IPS-18c (cell line): ENCODE results near the gene CDK8.

Experiments
- H3K4me3 ChIP-seq: 2 replicates; pipeline ENCODE4 v1.7.0; 2013; ENCODE audit warnings: low read depth, mild to moderate bottlenecking, low read length, moderate library complexity; ENCODE audit not compliant: insufficient read depth
- H3K9me3 ChIP-seq: one replicate; pipeline ENCODE4 v1.6.1; 2013; ENCODE audit warnings: mild to moderate bottlenecking, low read length, moderate library complexity; ENCODE audit not compliant: control insufficient read depth, insufficient read depth

The CDK8 gene

GRCh38 chr13:26340807-26341206 is 86.9 kb downstream of the CDK8 start:
- H3K4me3 ChIP-seq, result no peak overlapping the region

GRCh38 chr13:26342898-26343297 is 89.0 kb downstream of the CDK8 start:
- no peaks in the 10 kb centered on the region for H3K9me3 ChIP-seq
- H3K4me3 ChIP-seq, result no peak overlapping the region

More at GRCh38 chr13:26340807-26341206, 86.9 kb downstream of the CDK8 start:
- no peaks in the 10 kb centered on the region for H3K9me3 ChIP-seq

DNA sequence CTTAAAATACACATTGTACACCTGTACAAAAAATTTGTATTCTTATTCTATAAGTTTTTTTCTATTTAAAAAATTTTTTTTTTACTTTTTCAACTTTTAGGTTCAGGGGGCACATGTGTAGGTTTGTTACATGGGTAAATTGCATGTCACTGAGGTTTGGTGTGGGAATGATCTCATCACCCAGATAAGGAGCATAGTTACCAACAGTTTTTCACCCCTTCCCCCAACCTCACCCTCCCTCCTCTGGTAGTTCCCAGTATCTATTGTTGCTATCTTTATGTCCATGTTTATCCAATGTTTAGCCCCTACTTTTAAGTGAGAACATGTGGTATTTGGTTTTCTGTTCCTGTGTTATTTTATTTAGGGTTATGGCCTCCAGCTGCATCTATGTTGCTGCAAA is 89.9 kb downstream of the CDK8 start:
- H3K4me3 ChIP-seq, result no peak overlapping the region
- H3K9me3 ChIP-seq, result no peaks in the 10 kb centered on the region

DNA sequence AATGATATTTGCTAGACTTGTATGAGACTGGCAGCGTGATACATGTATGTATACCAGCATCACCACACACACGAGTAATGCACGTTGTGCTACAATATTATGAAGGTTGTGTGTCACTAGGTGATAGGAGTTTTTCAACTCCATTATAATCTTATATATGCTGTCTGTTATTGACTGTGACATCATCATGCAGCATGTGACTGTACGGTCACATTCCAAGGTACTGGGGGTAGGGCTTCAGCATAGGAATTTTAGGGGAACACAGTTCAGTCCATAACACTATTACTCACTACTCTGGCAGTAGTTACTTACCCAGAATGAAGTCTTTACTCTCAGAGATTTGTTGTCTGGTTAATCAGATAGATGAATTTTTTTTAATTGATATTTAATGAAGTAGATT is 91.1 kb downstream of the CDK8 start:
- no peak overlapping the region for H3K4me3 ChIP-seq
- no peaks in the 10 kb centered on the region for H3K9me3 ChIP-seq

GRCh38 chr13:26348966-26349365 is 95.0 kb downstream of the CDK8 start:
- H3K9me3 ChIP-seq, result no peaks in the 10 kb centered on the region
- H3K4me3 ChIP-seq, result no peak overlapping the region

GRCh38 chr13:26362261-26362660 is 108.3 kb downstream of the CDK8 start:
- Histone ChIP-seq H3K9me3 (no peaks in the 10 kb centered on the region), H3K4me3 (no peak overlapping the region)

DNA sequence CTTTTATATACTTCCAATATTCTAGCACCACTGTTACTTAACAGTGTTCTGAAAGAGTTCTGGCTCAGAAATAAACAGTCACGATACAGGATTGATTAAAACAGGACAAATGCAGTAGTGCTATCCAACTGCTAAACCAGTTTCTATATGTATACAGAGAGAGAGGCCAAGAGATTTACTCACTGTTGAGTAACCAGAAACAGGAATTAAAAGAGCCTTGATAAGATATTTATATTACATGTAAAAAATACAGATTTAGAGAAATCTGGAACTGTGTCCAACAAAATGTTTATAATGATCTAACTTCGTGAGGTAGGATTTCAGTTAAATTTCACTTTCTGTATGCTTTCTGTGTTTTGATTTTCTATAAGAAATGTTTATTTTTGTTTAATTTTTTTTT is 116.6 kb downstream of the CDK8 start:
- no peak overlapping the region for H3K4me3 ChIP-seq
- H3K9me3 ChIP-seq, result no peaks in the 10 kb centered on the region

DNA sequence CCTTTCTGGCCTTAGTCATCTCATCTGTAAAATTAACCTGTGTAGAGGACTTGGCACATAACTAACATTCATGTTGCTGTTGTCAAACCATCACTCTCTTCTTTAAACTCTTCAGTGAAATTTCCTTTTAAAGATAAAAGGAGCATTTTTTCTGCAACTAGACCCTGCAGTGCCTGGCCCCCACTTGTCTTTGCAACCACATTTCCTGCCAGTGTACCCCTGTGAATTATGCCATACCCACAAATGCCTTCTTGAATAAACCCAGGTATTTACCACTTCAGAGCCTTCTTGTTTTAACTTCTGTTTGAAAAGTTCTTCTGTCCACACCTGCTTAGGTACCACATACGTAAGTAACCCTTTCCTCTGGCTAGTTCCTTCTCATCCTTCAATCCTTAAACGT is 118.8 kb downstream of the CDK8 start:
- Histone ChIP-seq H3K9me3 (no peaks in the 10 kb centered on the region), H3K4me3 (no peak overlapping the region)

- H3K4me3 ChIP-seq, result no peak overlapping the region
Observed at GRCh38 chr13:26376430-26376829, 122.5 kb downstream of the CDK8 start.

DNA sequence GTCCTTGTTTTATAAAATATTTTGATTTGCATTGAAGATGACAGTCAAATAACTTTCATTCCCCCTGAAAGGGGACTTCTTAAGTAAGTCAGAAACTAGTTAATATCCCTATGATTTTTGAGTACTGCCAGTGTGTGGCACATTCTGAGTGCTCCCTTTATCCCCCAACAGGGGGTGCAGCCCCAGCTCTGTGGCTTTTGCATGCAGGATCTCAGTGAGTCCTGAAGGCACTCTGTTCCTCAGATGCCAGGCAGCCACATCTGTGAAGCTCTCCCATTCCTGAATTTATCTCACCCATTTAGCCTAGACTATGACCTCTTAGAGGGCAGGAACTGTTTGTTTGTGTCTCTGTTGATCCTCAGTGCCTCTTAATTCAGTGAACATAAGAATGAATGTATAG is 123.1 kb downstream of the CDK8 start:
- Histone ChIP-seq H3K4me3 (no peak overlapping the region), H3K9me3 (no peaks in the 10 kb centered on the region)

More at GRCh38 chr13:26376430-26376829, 122.5 kb downstream of the CDK8 start:
- no peaks in the 10 kb centered on the region for H3K9me3 ChIP-seq

GRCh38 chr13:26378116-26378515 is 124.2 kb downstream of the CDK8 start:
- Histone ChIP-seq H3K9me3 (no peaks in the 10 kb centered on the region), H3K4me3 (no peak overlapping the region)

GRCh38 chr13:26379831-26380230 is 125.9 kb downstream of the CDK8 start:
- no peak overlapping the region for H3K4me3 ChIP-seq
- H3K9me3 ChIP-seq, result no peaks in the 10 kb centered on the region

DNA sequence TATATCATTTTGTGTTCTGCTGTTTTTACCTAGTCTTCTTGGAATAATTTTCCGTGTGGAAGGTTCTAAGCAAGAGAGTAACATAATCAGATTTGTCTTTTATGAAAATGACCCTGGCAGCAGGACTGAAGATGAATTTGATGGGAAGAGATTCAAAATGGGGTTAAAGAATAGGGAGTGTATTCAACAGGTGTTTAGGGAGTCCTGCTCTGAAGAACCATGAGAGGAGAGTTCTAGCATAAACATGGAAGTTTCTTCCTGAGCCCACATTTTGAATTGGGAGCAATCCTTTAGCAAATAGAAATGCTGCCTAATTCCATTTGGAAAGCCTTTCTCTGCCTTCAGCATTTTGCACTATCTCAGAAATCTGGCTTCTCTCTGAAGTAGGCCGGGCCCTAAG is 127.0 kb downstream of the CDK8 start:
- Histone ChIP-seq H3K9me3 (no peaks in the 10 kb centered on the region), H3K4me3 (no peak overlapping the region)

- Histone ChIP-seq H3K4me3 (no peak overlapping the region), H3K9me3 (no peaks in the 10 kb centered on the region)
Observed at GRCh38 chr13:26382366-26382765, 128.4 kb downstream of the CDK8 start.

DNA sequence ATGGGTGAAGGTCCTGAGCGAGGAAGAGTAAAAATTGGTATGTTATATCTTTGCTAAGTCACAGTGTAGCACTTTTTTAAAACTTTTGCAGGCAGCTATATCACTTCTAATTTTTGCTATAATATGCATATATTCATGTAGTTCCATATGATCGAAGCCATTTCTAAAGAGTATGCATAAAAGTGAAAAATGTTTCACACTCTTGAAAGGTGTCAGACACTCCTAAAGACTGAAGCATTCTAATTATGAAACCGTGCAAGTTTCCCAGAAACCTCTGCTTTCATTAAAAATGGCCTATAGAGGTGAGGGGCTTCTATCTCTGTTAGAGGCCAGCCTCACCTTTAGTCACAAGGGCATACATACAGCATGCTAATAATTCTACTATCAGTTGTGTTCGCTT is 128.9 kb downstream of the CDK8 start:
- H3K4me3 ChIP-seq, result no peak overlapping the region

DNA sequence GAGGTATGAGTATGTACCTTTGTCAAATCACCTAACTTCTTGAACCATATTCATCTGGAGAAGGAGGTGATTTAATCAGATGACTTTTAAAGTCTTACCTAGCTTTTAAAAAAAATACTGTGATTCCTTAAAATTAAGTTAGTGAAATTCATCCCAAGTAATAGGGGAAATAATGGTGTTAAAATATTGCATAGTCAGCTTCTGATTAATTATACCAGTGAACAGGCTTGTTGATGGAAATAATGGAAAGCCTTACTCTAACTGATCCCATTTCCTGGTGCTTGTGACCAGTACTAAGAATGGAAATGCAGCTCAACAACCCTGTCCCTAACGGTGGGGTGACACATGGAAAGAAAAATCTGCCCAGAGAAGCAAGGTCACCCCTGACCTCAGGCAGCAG is 130.7 kb downstream of the CDK8 start:
- H3K4me3 ChIP-seq, result no peak overlapping the region
- H3K9me3 ChIP-seq, result no peaks in the 10 kb centered on the region

More for the DNA sequence above, 128.9 kb downstream of the CDK8 start:
- no peaks in the 10 kb centered on the region for H3K9me3 ChIP-seq

- H3K4me3 ChIP-seq, result no peak overlapping the region
- H3K9me3 ChIP-seq, result no peaks in the 10 kb centered on the region
Observed at GRCh38 chr13:26386026-26386425, 132.1 kb downstream of the CDK8 start.

GRCh38 chr13:26390203-26390602 is 136.3 kb downstream of the CDK8 start:
- Histone ChIP-seq H3K9me3 (no peaks in the 10 kb centered on the region), H3K4me3 (no peak overlapping the region)

- no peaks in the 10 kb centered on the region for H3K9me3 ChIP-seq
- H3K4me3 ChIP-seq, result no peak overlapping the region
Observed at GRCh38 chr13:26400545-26400944, 146.6 kb downstream of the CDK8 start.

DNA sequence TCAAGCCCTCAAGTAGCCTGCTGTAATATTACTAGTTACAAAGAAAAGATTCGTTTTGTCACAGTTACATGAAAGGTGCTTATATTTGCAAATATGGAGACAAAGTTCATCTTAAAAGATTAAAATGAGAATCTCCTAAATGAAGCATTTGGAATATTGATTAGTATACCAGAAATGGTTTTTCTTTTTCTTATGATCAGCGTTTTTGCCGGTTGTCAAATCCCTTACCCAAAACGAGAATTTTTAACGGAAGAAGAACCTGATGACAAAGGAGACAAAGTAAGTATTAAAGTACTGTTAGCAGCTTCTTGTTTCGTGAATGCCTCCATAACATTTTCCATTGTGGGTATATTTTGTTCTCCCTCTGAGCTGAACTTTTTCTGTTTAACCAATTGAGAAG is 147.1 kb downstream of the CDK8 start:
- Histone ChIP-seq H3K4me3 (no peak overlapping the region), H3K9me3 (no peaks in the 10 kb centered on the region)
